Measurements from ENCODE around the gene EFR3B. TPM values are rescaled to one million over a fixed set of nuclear protein-coding genes. Genes with fewer than 3 reads are reported as not detected.

Gene EFR3B
- total RNA-seq, 1 donor from 2014 or later, result 14.7 TPM

- DNase-seq (ENCODE audit: low read depth) (no peak), FAIRE-seq (no peak)
- no peak for TF ChIP-seq EZH2 (IDR thresholded peaks at IDR 0.05; ENCODE audit: insufficient read depth, low read length)
- TF ChIP-seq CTCF (IDR thresholded peaks at IDR 0.05; ENCODE audit: insufficient read depth, low read depth, low read length), result no peak
Measured at GRCh38 chr2:25030702-25031101, 11.2 kb upstream of the EFR3B start.

DNA sequence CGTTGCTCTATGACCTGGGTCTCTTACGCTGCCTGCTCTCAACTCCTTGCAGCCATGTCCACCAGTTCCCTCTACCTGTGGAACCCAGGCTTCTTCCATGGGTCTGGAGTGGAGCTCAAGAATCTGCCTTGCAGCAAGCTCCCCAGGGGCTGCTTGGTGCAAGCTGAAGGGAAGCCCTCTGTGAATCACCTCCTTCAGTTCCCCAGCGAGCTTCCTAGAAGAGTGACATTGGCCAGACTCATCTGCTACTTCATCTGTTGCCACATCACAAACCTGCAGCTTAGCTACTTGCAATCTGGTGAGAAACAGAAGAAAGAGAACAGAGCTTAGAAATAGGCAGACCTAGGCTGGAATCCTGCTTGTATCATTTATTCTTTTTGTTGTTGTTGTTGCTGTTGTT lies 9.8 kb upstream of the EFR3B start:
- H2AFZ ChIP-seq (ENCODE audit: low read depth, low read length), result no peak overlapping the region
- H3K4me3 ChIP-seq (ENCODE audit: insufficient read depth, low read depth, low read length), result no peak overlapping the region
- peaks cover 20% of the 10 kb centered on the region for H3K27me3 ChIP-seq (ENCODE audit: insufficient read depth, low read length)
- FAIRE-seq (no peak), DNase-seq (ENCODE audit: low read depth) (no peak)
- no peak for TF ChIP-seq EZH2 (IDR thresholded peaks at IDR 0.05; ENCODE audit: insufficient read depth, low read length)
- no peak for TF ChIP-seq CTCF (IDR thresholded peaks at IDR 0.05; ENCODE audit: insufficient read depth, low read depth, low read length)
- H3K4me1 Mint-ChIP-seq (ENCODE audit: low read depth, unreplicated experiment), result peaks cover 3% of the 10 kb centered on the region
- H4K20me1 ChIP-seq (ENCODE audit: insufficient read depth, low read length), result no peaks in the 10 kb centered on the region
- H3K4me1 ChIP-seq (ENCODE audit: insufficient read depth, low read length), result no peaks in the 10 kb centered on the region
- no peak overlapping the region for H3K27ac Mint-ChIP-seq (ENCODE audit: unreplicated experiment)
- H3K36me3 Mint-ChIP-seq (ENCODE audit: low read depth, unreplicated experiment), result peaks cover 3% of the 10 kb centered on the region
- H3K9me3 ChIP-seq (ENCODE audit: insufficient read depth, low read depth, low read length), result no peaks in the 10 kb centered on the region
- no peak overlapping the region for H3K9ac ChIP-seq (ENCODE audit: low read length)
- no peak overlapping the region for H3K27ac ChIP-seq (ENCODE audit: low read depth, low read length)
- peaks cover 16% of the 10 kb centered on the region for H3K27me3 Mint-ChIP-seq (ENCODE audit: low read depth, unreplicated experiment)
- H3K4me3 Mint-ChIP-seq (ENCODE audit: unreplicated experiment), result no peak overlapping the region
- peaks cover 9% of the 10 kb centered on the region for H3K9me3 Mint-ChIP-seq (ENCODE audit: unreplicated experiment)
- no peaks in the 10 kb centered on the region for H3K36me3 ChIP-seq (ENCODE audit: insufficient read depth, low read length)
- H3K4me2 ChIP-seq (ENCODE audit: low read length), result no peak overlapping the region
- no peaks in the 10 kb centered on the region for H3K79me2 ChIP-seq (ENCODE audit: insufficient read depth, low read length)

More at GRCh38 chr2:25030702-25031101, 11.2 kb upstream of the EFR3B start:
- Histone ChIP-seq H3K27ac (ENCODE audit: low read depth, low read length) (no peak overlapping the region), H3K9ac (ENCODE audit: low read length) (no peak overlapping the region), H3K79me2 (ENCODE audit: insufficient read depth, low read length) (no peaks in the 10 kb centered on the region), H3K4me1 (ENCODE audit: insufficient read depth, low read length) (no peaks in the 10 kb centered on the region), H3K4me2 (ENCODE audit: low read length) (no peak overlapping the region), H2AFZ (ENCODE audit: low read depth, low read length) (no peak overlapping the region), H3K9me3 (ENCODE audit: insufficient read depth, low read depth, low read length) (no peaks in the 10 kb centered on the region), H3K36me3 (ENCODE audit: insufficient read depth, low read length) (no peaks in the 10 kb centered on the region), H4K20me1 (ENCODE audit: insufficient read depth, low read length) (no peaks in the 10 kb centered on the region), H3K27me3 (ENCODE audit: insufficient read depth, low read length) (peaks cover 16% of the 10 kb centered on the region), H3K4me3 (ENCODE audit: insufficient read depth, low read depth, low read length) (no peak overlapping the region)
- Mint-ChIP-seq H3K36me3 (ENCODE audit: low read depth, unreplicated experiment) (peaks cover 3% of the 10 kb centered on the region), H3K4me3 (ENCODE audit: unreplicated experiment) (no peak overlapping the region), H3K27me3 (ENCODE audit: low read depth, unreplicated experiment) (peaks cover 13% of the 10 kb centered on the region), H3K4me1 (ENCODE audit: low read depth, unreplicated experiment) (peaks cover 3% of the 10 kb centered on the region), H3K9me3 (ENCODE audit: unreplicated experiment) (peaks cover 9% of the 10 kb centered on the region), H3K27ac (ENCODE audit: unreplicated experiment) (no peak overlapping the region)

DNA sequence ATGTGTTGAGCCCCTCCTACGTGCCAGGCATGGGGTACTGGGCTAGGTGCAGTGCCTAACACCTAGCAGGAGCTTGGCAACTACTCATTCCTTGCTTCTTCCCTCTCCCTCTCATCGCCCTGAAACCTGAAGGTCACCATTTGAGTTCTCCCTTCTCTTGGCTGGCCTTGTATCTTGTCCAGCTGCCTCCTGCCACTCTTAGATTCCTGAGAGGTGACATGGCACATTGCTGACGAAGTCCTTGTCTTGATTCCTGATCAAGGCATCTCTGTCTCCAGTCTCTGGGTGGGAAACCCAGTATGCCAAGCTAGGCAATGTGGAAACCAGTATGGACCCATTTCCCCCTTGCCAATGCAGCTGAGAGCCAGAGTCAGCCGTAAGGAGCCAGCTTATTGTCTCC lies 9.0 kb upstream of the EFR3B start:
- H3K4me3 ChIP-seq (ENCODE audit: insufficient read depth, low read depth, low read length), result no peak overlapping the region
- DNase-seq (ENCODE audit: low read depth) (no peak), FAIRE-seq (no peak)
- TF ChIP-seq CTCF (IDR thresholded peaks at IDR 0.05; ENCODE audit: insufficient read depth, low read depth, low read length), result no peak
- no peak for TF ChIP-seq EZH2 (IDR thresholded peaks at IDR 0.05; ENCODE audit: insufficient read depth, low read length)
- Mint-ChIP-seq H3K4me3 (ENCODE audit: unreplicated experiment) (no peak overlapping the region), H3K4me1 (ENCODE audit: low read depth, unreplicated experiment) (peaks cover 3% of the 10 kb centered on the region), H3K36me3 (ENCODE audit: low read depth, unreplicated experiment) (peaks cover 3% of the 10 kb centered on the region), H3K9me3 (ENCODE audit: unreplicated experiment) (peaks cover 7% of the 10 kb centered on the region), H3K27ac (ENCODE audit: unreplicated experiment) (no peak overlapping the region), H3K27me3 (ENCODE audit: low read depth, unreplicated experiment) (peaks cover 20% of the 10 kb centered on the region)
- no peaks in the 10 kb centered on the region for H3K36me3 ChIP-seq (ENCODE audit: insufficient read depth, low read length)
- H2AFZ ChIP-seq (ENCODE audit: low read depth, low read length), result no peak overlapping the region
- H3K4me1 ChIP-seq (ENCODE audit: insufficient read depth, low read length), result no peaks in the 10 kb centered on the region
- no peaks in the 10 kb centered on the region for H4K20me1 ChIP-seq (ENCODE audit: insufficient read depth, low read length)
- no peak overlapping the region for H3K4me2 ChIP-seq (ENCODE audit: low read length)
- H3K79me2 ChIP-seq (ENCODE audit: insufficient read depth, low read length), result no peaks in the 10 kb centered on the region
- no peak overlapping the region for H3K9ac ChIP-seq (ENCODE audit: low read length)
- H3K27me3 ChIP-seq (ENCODE audit: insufficient read depth, low read length), result peaks cover 17% of the 10 kb centered on the region
- H3K27ac ChIP-seq (ENCODE audit: low read depth, low read length), result no peak overlapping the region
- no peaks in the 10 kb centered on the region for H3K9me3 ChIP-seq (ENCODE audit: insufficient read depth, low read depth, low read length)
